Right cardiac atrium (tissue), 5 donors: ENCODE data around the gene RNF138. TPM values are rescaled to one million over a fixed set of nuclear protein-coding genes. Genes with fewer than 3 reads are reported as not detected.
"Not testable (repeated sequence)": the region's sequence is repeated elsewhere in the genome, so short reads cannot be mapped to it uniquely, and the experiment has no call there.

Experiments used
- ATAC-seq, 2 donors: fragments of 200-7000 bp; cut with Tn5 transposase; one replicate each; pipeline versions ENCODE4 v1.8.0 to v1.9.1; 2020; ENCODE audit warnings: moderate library complexity in 2 of 2, mild to moderate bottlenecking in 1 of 2
- DNase-seq, 3 donors: peaks; one replicate each; pipeline ENCODE4 v3.0.0-alpha.2; 2020
- H3K27ac ChIP-seq: one replicate; pipeline ENCODE4 v1.5.1; 2013; ENCODE audit warnings: mild to moderate bottlenecking, low read length, control low read depth, moderate library complexity
- H3K27me3 ChIP-seq: one replicate; pipeline ENCODE4 v1.6.1; 2013; ENCODE audit not compliant: control insufficient read depth, insufficient read depth
- H3K4me1 ChIP-seq: one replicate; pipeline ENCODE4 v1.6.1; 2013; ENCODE audit warnings: low read length; ENCODE audit not compliant: control insufficient read depth, insufficient read depth
- H3K4me3 ChIP-seq: one replicate; pipeline ENCODE4 v1.5.1; 2013; ENCODE audit warnings: low read length, control low read depth
- H3K9me3 ChIP-seq: one replicate; pipeline ENCODE4 v1.6.1; 2013; ENCODE audit warnings: low read length; ENCODE audit not compliant: control insufficient read depth
- WGBS: extraction: QIAGEN DNeasy Blood & Tissue Kit; methylation state at CpG from one replicate; pipeline ENCODE4 v1.1.7; 2013; 5-methylcytosine and 5-hydroxymethylcytosine counted together
- intact Hi-C, 4 donors: fragments of 100-400 bp; cut with DNase I; formaldehyde crosslinking; loops; one replicate each; pipeline versions ENCODE4 v1.11.0 to v1.14.0; 2022 to 2023
- polyA plus RNA-seq: library from polyadenylated mRNA; stranded (reverse); fragments of 200-250 nt; gene quantifications from one replicate; pipeline ENCODE4 v1.2.3, GENCODE V29; 2013
- total RNA-seq, 4 donors: library from RNA; stranded (reverse); fragmentation: NEBNext Ultra II Directional; extraction: Animal tissue kit (Norgen Biotek cat#: 25700); gene quantifications; one replicate each; pipeline ENCODE4 v1.2.1, GENCODE V29; 2021
- donor health status: healthy with polysubstance abuse.
- donor health status: DM: no; HTN: yes; CAD: no.
- donor health status: DM: no; HTN: no; CAD: no.
- donor health status: DM: no; HTN: yes; CAD: no; lungs with severe emphysema.
- donor health status: DM: yes; HTN: yes; CAD: no.

The RNF138 gene
- total and polyA plus RNA-seq, 5 donors = 6.4 to 15.7 (median 13.0) TPM

- Histone ChIP-seq H3K9me3 (no peaks in the 10 kb centered on the region), H3K4me3 (no peak overlapping the region), H3K27me3 (no peaks in the 10 kb centered on the region), H3K27ac (no peak overlapping the region), H3K4me1 (no peaks in the 10 kb centered on the region)
- WGBS = 96% methylated on average over 24 of the region's 24 CpGs
- DNase-seq (peak in 1 of 3 donors; percentile 56), ATAC-seq (no peak)
- intact Hi-C loops = no loop called here
These were observed 48.2 kb downstream of the RNF138 start for GRCh38 chr18:32139835-32140283.

DNA sequence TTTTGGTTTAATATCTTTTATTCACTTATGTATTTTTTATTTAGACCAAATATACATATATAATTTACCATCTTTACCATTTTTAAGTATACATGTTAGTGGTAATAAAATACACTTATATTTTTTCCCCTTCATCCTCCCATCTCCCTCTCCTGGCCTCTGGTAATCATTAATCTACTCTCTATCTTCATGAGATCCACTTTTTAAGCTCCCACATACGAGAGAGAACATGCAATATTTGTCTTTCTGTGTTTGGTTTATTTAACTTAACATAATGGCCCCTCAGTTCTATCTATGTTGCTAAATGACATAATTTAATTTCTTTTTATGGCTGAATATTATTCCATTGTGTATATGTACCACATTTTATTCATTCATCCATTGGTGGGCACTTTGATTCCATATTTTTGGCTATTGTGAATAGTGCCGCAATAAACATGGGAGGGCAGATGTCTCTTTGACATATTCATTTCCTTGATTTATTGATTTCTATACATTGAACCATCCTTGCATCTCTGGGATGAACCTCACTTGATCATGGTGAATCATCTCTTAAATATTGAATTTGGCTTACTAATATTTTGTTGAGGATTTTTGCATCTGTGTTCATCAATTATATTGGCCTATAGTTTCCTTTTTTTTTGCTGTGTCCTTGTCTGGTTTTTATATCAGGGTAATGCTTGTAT is 56.7 kb downstream of the RNF138 start:
- 66% methylated on average over 2 of the region's 2 CpGs for WGBS
- no peak overlapping the region for H3K27ac ChIP-seq
- intact Hi-C loops = no loop called here

GRCh38 chr18:32152705-32153448 is 61.2 kb downstream of the RNF138 start:
- ATAC-seq (no peak), DNase-seq (no peak)
- Histone ChIP-seq H3K9me3 (no peaks in the 10 kb centered on the region), H3K27ac (no peak overlapping the region), H3K27me3 (no peaks in the 10 kb centered on the region), H3K4me1 (no peaks in the 10 kb centered on the region), H3K4me3 (no peak overlapping the region)
- 86% methylated on average over 5 of the region's 5 CpGs for WGBS
- intact Hi-C loops = loop anchor here in 1 of 4 donors (10.0 kb wide), 1 partner anchor 102 kb away; no protein-coding TSS in a partner anchor

More for the DNA sequence above, 56.7 kb downstream of the RNF138 start:
- Histone ChIP-seq H3K4me3 (no peak overlapping the region), H3K9me3 (no peaks in the 10 kb centered on the region), H3K27me3 (no peaks in the 10 kb centered on the region), H3K4me1 (no peaks in the 10 kb centered on the region)
- no peak for DNase-seq
- ATAC-seq = no peak

DNA sequence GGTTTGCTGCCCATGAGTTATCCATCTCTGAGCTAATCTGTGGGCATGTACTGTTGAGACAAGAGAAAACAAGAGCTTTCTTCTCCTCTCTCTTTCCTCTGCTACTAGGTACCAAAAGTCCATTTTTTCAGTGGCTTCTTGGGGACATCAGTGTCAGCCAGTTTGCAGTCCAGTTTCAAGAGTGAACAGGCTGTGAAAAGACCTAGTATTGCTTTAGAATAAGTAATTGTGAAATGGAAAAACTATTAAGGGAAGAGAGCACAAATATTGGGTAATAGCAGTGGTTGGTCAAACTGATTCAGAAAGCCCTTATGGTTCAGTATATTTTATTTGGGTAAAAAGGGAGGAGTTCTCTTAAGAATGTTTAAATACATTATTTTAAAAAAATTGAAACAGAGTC is 65.2 kb downstream of the RNF138 start:
- intact Hi-C loops = loop anchor here in 3 of 4 donors (2.0 to 10.0 kb wide), 4 partner anchors 98 to 396 kb away; partner anchors contain the start of gene GAREM1 (in 1 of the 3)
- DNase-seq = no peak

GRCh38 chr18:32157580-32157979 is 65.9 kb downstream of the RNF138 start:
- no peaks in the 10 kb centered on the region for H3K4me1 ChIP-seq
- H3K9me3 ChIP-seq = no peaks in the 10 kb centered on the region
- no peak overlapping the region for H3K27ac ChIP-seq
- ATAC-seq (no peak), DNase-seq (no peak)
- intact Hi-C loops = loop anchor here in 3 of 4 donors (2.0 to 10.0 kb wide), 4 partner anchors 97 to 395 kb away; partner anchors contain the start of gene GAREM1 (in 1 of the 3)
- H3K27me3 ChIP-seq = no peaks in the 10 kb centered on the region
- WGBS = 71% methylated on average over 5 of the region's 5 CpGs
- no peak overlapping the region for H3K4me3 ChIP-seq

More for the DNA sequence above, 65.2 kb downstream of the RNF138 start:
- no peak overlapping the region for H3K27ac ChIP-seq
- H3K9me3 ChIP-seq = no peaks in the 10 kb centered on the region
- no peaks in the 10 kb centered on the region for H3K27me3 ChIP-seq
- H3K4me3 ChIP-seq = no peak overlapping the region
- no peaks in the 10 kb centered on the region for H3K4me1 ChIP-seq
- no peak for ATAC-seq

DNA sequence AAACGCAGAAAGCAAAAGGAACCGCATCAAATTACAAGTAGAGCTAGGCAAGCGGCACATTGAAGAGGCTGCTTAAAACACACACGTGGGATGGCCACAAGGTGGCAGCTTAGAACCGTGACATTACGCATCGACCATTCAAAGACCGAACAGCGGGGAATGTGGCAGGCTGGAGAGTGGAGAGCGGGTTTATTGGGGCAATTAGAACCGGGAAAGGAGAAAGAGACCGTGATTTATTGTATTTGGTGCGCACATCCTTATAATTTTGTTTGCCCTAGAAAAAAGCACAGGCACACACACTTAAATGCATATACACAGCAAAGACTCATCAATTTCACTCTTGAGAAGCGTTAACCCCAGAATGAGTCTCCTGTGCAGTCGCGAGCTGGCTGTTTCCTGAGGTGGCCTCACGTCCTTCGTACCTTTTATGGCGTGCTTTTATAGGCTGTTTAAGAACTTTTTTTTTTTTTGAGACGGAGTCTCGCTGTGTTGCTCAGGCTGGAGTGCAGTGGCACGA is 66.5 kb downstream of the RNF138 start:
- H3K4me3 ChIP-seq = no peak overlapping the region
- H3K27ac ChIP-seq = no peak overlapping the region
- 12% methylated on average over 22 of the region's 22 CpGs for WGBS
- DNase-seq (peak; percentile 77 to 86 (median 80)), ATAC-seq (peak; percentile 95)
- no peaks in the 10 kb centered on the region for H3K9me3 ChIP-seq
- intact Hi-C loops = loop anchor here (2.0 to 10.0 kb wide), 5 partner anchors 97 to 395 kb away; partner anchors contain the start of gene GAREM1 (in 1 of the 4)
- H3K27me3 ChIP-seq = no peaks in the 10 kb centered on the region
- H3K4me1 ChIP-seq = no peaks in the 10 kb centered on the region

DNA sequence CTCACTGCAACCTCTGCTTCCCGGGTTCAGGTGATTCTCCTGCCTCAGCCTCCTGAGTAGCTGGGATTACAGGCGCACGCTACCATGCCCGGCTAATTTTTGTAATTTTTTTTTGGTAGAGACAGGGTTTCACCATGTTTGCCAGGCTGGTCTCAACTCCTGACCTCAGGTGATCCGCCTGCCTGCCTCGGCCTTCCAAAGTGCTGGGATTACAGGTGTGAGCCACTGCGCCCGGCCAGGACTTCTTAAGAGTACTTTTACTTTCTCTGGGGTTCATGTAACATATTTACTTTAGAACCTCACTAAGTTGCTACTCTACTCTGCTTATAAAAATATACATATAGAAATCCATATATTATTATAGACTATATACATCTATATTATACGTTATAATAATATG is 67.0 kb downstream of the RNF138 start:
- H3K27me3 ChIP-seq, H3K9me3 ChIP-seq, H3K4me1 ChIP-seq, ATAC-seq, H3K4me3 ChIP-seq, H3K27ac ChIP-seq, DNase-seq: not testable (repeated sequence)
- intact Hi-C loops = loop anchor here (2.0 to 10.0 kb wide), 5 partner anchors 96 to 394 kb away; partner anchors contain the start of gene GAREM1 (in 1 of the 4)
- 83% methylated on average over 9 of the region's 9 CpGs for WGBS

- WGBS = 83% methylated on average over 2 of the region's 2 CpGs
- ATAC-seq (peak in 1 of 2 donors; percentile 36), DNase-seq (no peak)
- H3K27me3 ChIP-seq = no peaks in the 10 kb centered on the region
- no peak overlapping the region for H3K4me3 ChIP-seq
- intact Hi-C loops = no loop called here
- H3K27ac ChIP-seq = no peak overlapping the region
- no peaks in the 10 kb centered on the region for H3K9me3 ChIP-seq
- H3K4me1 ChIP-seq = no peaks in the 10 kb centered on the region
These were observed 68.9 kb downstream of the RNF138 start for GRCh38 chr18:32160547-32160946.

GRCh38 chr18:32167980-32168730 is 76.5 kb downstream of the RNF138 start:
- intact Hi-C loops = no loop called here

GRCh38 chr18:32173654-32174053 is 82.0 kb downstream of the RNF138 start:
- H3K4me3 ChIP-seq = no peak overlapping the region
- peaks cover 3% of the 10 kb centered on the region for H3K4me1 ChIP-seq
- 84% methylated on average over 3 of the region's 3 CpGs for WGBS
- H3K9me3 ChIP-seq = no peaks in the 10 kb centered on the region
- intact Hi-C loops = no loop called here
- ATAC-seq (no peak), DNase-seq (no peak)
- no peak overlapping the region for H3K27ac ChIP-seq
- no peaks in the 10 kb centered on the region for H3K27me3 ChIP-seq

More at GRCh38 chr18:32167980-32168730, 76.5 kb downstream of the RNF138 start:
- no peak for ATAC-seq
- DNase-seq = no peak
- Histone ChIP-seq H3K4me3 (no peak overlapping the region), H3K27ac (no peak overlapping the region), H3K27me3 (no peaks in the 10 kb centered on the region), H3K4me1 (no peaks in the 10 kb centered on the region), H3K9me3 (no peaks in the 10 kb centered on the region)
- 78% methylated on average over 3 of the region's 3 CpGs for WGBS
